22Rv1 (cell line): ENCODE data around the gene MEF2A.

Experiments used
- CTCF ChIP-seq: fragments of 450-650 bp; IDR thresholded peaks from 2 replicates; pipeline ENCODE4 v1.5.1; 2017; ENCODE audit warnings: mild to moderate bottlenecking
- ZFX ChIP-seq: fragments of 450-650 bp; IDR thresholded peaks from 2 replicates; pipeline ENCODE4 v1.6.1; 2017; ENCODE audit warnings: antibody characterized with exemption, borderline replicate concordance

- TF ChIP-seq CTCF (no peak), ZFX (no peak)
These were observed 8.3 kb downstream of the MEF2A start for GRCh38 chr15:99574048-99574447.
